Measurements from ENCODE around the gene ATP2B3. TPM values are rescaled to one million over a fixed set of nuclear protein-coding genes. Genes with fewer than 3 reads are reported as not detected.

The ATP2B3 gene
- total and polyA plus RNA-seq, 10 of the 15 experiments (the other 5 are each of a cell fraction or from before 2014, with no cell fraction given): 0.01 TPM; not detected in 9

DNA sequence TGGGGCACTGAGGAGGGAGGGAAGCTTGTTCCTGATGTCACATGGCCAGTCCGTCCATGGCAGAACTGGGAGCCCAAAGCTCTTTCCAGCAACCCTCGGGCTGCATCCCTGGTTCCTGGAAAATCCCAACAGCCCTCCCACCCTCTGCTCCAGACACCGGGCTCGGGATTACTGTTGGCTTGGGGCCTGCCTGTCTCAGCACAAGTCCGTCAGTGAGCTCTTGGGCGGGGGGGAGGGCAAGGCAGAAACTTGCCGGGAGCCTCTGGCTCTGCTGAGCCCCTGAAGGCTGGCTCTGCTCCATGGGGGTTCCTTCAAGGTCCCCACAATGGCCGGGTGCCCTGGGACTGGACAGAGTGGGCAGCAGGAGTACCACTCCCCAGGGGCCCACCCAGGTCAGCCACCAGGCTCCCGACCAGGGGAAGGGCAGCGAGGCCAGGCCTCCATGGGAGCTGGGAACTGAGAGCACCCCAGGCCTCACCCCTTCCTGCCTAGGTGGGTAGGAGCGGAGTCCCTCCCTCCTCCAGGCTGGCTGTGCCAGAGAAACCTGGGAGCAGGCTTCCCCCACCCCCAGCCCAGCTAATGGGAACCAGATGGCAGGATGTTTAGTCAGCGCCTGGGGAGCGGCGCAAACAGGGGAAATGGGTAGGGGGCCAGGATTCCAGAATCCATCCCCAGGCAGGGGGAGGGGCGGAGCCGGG, 40.6 kb upstream of the ATP2B3 start (continued):
- TF ChIP-seq TAF1 (IDR thresholded peaks at IDR 0.05; ENCODE audit: borderline replicate concordance, low read depth, low read length): no peak
- TF ChIP-seq TCF3 (IDR thresholded peaks at IDR 0.05; ENCODE audit: borderline replicate concordance, insufficient read depth, low read depth, low read length): no peak
- TF ChIP-seq SMARCA5 (IDR thresholded peaks at IDR 0.05): no peak

GRCh38 chrX:153477364-153477857, 40.0 kb upstream of the ATP2B3 start:
- CTCF ChIA-PET: no interaction called here
- no peak overlapping the region for H3K9ac ChIP-seq (ENCODE audit: control insufficient read depth, insufficient read depth, low read length)
- ATAC-seq (no peak), DNase-seq (ENCODE audit: low read depth, low spot score) (no peak), FAIRE-seq (no peak)
- no peak for TF ChIP-seq FOXK2 (IDR thresholded peaks at IDR 0.05)
- TF ChIP-seq, protein P1, sequence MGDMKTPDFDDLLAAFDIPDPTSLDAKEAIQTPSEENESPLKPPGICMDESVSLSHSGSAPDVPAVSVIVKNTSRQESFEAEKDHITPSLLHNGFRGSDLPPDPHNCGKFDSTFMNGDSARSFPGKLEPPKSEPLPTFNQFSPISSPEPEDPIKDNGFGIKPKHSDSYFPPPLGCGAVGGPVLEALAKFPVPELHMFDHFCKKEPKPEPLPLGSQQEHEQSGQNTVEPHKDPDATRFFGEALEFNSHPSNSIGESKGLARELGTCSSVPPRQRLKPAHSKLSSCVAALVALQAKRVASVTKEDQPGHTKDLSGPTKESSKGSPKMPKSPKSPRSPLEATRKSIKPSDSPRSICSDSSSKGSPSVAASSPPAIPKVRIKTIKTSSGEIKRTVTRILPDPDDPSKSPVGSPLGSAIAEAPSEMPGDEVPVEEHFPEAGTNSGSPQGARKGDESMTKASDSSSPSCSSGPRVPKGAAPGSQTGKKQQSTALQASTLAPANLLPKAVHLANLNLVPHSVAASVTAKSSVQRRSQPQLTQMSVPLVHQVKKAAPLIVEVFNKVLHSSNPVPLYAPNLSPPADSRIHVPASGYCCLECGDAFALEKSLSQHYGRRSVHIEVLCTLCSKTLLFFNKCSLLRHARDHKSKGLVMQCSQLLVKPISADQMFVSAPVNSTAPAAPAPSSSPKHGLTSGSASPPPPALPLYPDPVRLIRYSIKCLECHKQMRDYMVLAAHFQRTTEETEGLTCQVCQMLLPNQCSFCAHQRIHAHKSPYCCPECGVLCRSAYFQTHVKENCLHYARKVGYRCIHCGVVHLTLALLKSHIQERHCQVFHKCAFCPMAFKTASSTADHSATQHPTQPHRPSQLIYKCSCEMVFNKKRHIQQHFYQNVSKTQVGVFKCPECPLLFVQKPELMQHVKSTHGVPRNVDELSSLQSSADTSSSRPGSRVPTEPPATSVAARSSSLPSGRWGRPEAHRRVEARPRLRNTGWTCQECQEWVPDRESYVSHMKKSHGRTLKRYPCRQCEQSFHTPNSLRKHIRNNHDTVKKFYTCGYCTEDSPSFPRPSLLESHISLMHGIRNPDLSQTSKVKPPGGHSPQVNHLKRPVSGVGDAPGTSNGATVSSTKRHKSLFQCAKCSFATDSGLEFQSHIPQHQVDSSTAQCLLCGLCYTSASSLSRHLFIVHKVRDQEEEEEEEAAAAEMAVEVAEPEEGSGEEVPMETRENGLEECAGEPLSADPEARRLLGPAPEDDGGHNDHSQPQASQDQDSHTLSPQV (IDR thresholded peaks at IDR 0.05): no peak
- TF ChIP-seq STAT3 (IDR thresholded peaks at IDR 0.05; ENCODE audit: low read depth, low read length): no peak
- no peak for TF ChIP-seq ZNF207 (IDR thresholded peaks at IDR 0.05; ENCODE audit: borderline replicate concordance)
- TF ChIP-seq ZBTB40 (IDR thresholded peaks at IDR 0.05; ENCODE audit: borderline replicate concordance): no peak
- TF ChIP-seq ZNF622 (IDR thresholded peaks at IDR 0.05): no peak
- TF ChIP-seq EP300 (IDR thresholded peaks at IDR 0.05; ENCODE audit: borderline replicate concordance in 1 of 2, control insufficient read depth in 1 of 2, low read depth in 2 of 2, low read length in 2 of 2): no peak
- TF ChIP-seq PAX8 (IDR thresholded peaks at IDR 0.05): no peak
- H3K27me3 ChIP-seq (replicated peaks in 1 of 2; ENCODE audit: control insufficient read depth in 2 of 2, insufficient read depth in 2 of 2, low read length in 1 of 2): no peaks in the 10 kb centered on the region; a peak in 1 of 4 replicates
- BruUV-seq (replicated peaks): no TSS peak
- WGBS (ENCODE audit: insufficient coverage, insufficient replicate concordance, low lambda C conversion rate, missing lambda C conversion rate): 11% methylated on average over 11 of the region's 11 CpGs
- H2AFZ ChIP-seq (ENCODE audit: control insufficient read depth, low read depth, low read length): no peak overlapping the region
- no peak overlapping the region for H3K27ac ChIP-seq (ENCODE audit: control insufficient read depth, insufficient read depth)
- in situ Hi-C loops (cut with MboI): no loop called here
- intact Hi-C loops (cut with micrococcal nuclease; ENCODE audit: unreplicated experiment): no loop called here
- H3K4me1 ChIP-seq (ENCODE audit: control insufficient read depth, insufficient read depth, low read length): no peaks in the 10 kb centered on the region
- no peaks in the 10 kb centered on the region for H3K36me3 ChIP-seq (ENCODE audit: control insufficient read depth in 2 of 2, insufficient read depth in 2 of 2, low read length in 1 of 2)
- SMC1A ChIA-PET (ENCODE audit: uncharacterized antibody, unreplicated experiment): no interaction called here
- no peak overlapping the region for H3K4me3 ChIP-seq
- no peaks in the 10 kb centered on the region for H4K20me1 ChIP-seq (ENCODE audit: control insufficient read depth, insufficient read depth)
- POLR2A ChIA-PET: no interaction called here
- no peaks in the 10 kb centered on the region for H3K79me2 ChIP-seq (ENCODE audit: control insufficient read depth, insufficient read depth, low read length)
- no peak overlapping the region for H3K4me2 ChIP-seq (ENCODE audit: control insufficient read depth, insufficient read depth)
- RAD21 ChIA-PET (ENCODE audit: unreplicated experiment): no interaction called here
- H3K9me3 ChIP-seq (replicated peaks; ENCODE audit: control insufficient read depth, insufficient read depth, low read length): no peaks in the 10 kb centered on the region

Measured in GM12878 (cell line).